ENCODE results near the gene NIPAL1. TPM values are rescaled to one million over a fixed set of nuclear protein-coding genes. Genes with fewer than 3 reads are reported as not detected.

NIPAL1 gene
- polyA plus RNA-seq, 3 donors, result 0.13 to 0.22 TPM; not detected in 1

DNA sequence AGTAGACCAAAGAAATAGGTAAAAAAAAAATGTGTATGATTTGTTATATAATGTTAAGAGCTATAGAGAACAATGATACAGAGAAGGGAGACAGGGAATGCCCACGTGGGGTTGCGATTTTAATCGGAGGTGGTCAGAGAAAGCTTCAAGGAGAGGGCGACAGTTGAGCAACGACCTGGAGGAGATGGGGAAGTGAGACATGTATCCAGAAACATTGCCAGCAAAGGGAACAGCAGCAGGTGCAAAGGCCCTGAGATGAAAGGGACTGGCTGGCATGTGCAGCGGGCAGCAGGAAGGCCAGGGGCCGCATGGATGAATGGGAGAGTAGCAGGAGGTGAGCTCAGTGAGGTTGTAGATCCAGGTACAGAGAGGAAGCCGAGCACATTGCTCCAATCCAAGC lies 32.9 kb downstream of the NIPAL1 start:
- Mint-ChIP-seq H3K4me3 (peak overlapping the region in 1 of 2 donors; percentile 58), H3K9me3 (peaks cover 0 to 3% (median 0%) of the 10 kb centered on the region in 7 donors), H3K27me3 (ENCODE audit: low read depth in 3 of 3) (peaks cover 22 to 45% (median 38%) of the 10 kb centered on the region in 3 donors), H3K36me3 (peaks cover 4 to 6% of the 10 kb centered on the region in 2 donors), H3K4me1 (peaks cover 39% of the 10 kb centered on the region), H3K27ac (no peak overlapping the region)
- Histone ChIP-seq H3K27me3 (ENCODE audit: control insufficient read depth in 2 of 2, insufficient read depth in 2 of 2, low read length in 2 of 2) (peaks cover 26 to 33% of the 10 kb centered on the region in 2 donors), H3K36me3 (replicated peaks in 1 of 2; ENCODE audit: control insufficient read depth in 1 of 2, insufficient read depth in 2 of 2, low read length in 2 of 2) (no peaks in the 10 kb centered on the region), H4K20me1 (ENCODE audit: insufficient read depth, low read length) (no peaks in the 10 kb centered on the region), H3K4me3 (replicated peaks in 1 of 3; ENCODE audit: low read depth in 2 of 3, low read length in 3 of 3) (no peak overlapping the region), H3K4me2 (replicated peaks; ENCODE audit: extremely low read depth, low read length, poor library complexity, severe bottlenecking) (no peak overlapping the region), H3K79me2 (ENCODE audit: insufficient read depth, low read length) (no peaks in the 10 kb centered on the region), H3K27ac (ENCODE audit: low read depth in 1 of 2, low read length in 2 of 2) (no peak overlapping the region), H3K9ac (ENCODE audit: insufficient read depth, low read length, poor library complexity, severe bottlenecking) (no peak overlapping the region), H3K9me3 (replicated peaks in 1 of 2; ENCODE audit: control insufficient read depth in 1 of 2, insufficient read depth in 1 of 2, low read length in 2 of 2) (no peaks in the 10 kb centered on the region), H2AFZ (ENCODE audit: insufficient read depth, low read depth, low read length, poor library complexity, severe bottlenecking) (no peak overlapping the region), H3K4me1 (ENCODE audit: control insufficient read depth in 1 of 2, insufficient read depth in 2 of 2, low read length in 2 of 2) (peaks cover 31 to 32% of the 10 kb centered on the region in 2 donors)
- DNase-seq, result no peak
- TF ChIP-seq, protein P1, sequence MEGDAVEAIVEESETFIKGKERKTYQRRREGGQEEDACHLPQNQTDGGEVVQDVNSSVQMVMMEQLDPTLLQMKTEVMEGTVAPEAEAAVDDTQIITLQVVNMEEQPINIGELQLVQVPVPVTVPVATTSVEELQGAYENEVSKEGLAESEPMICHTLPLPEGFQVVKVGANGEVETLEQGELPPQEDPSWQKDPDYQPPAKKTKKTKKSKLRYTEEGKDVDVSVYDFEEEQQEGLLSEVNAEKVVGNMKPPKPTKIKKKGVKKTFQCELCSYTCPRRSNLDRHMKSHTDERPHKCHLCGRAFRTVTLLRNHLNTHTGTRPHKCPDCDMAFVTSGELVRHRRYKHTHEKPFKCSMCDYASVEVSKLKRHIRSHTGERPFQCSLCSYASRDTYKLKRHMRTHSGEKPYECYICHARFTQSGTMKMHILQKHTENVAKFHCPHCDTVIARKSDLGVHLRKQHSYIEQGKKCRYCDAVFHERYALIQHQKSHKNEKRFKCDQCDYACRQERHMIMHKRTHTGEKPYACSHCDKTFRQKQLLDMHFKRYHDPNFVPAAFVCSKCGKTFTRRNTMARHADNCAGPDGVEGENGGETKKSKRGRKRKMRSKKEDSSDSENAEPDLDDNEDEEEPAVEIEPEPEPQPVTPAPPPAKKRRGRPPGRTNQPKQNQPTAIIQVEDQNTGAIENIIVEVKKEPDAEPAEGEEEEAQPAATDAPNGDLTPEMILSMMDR (IDR thresholded peaks at IDR 0.05), result no peak
- intact Hi-C loops (cut with micrococcal nuclease), result loop anchor here in 1 of 2 donors (10.0 kb wide), 1 partner anchor 125 kb away; no protein-coding TSS in a partner anchor
- 28% methylated on average over 5 of the region's 8 CpGs for WGBS (ENCODE audit: insufficient coverage)

DNA sequence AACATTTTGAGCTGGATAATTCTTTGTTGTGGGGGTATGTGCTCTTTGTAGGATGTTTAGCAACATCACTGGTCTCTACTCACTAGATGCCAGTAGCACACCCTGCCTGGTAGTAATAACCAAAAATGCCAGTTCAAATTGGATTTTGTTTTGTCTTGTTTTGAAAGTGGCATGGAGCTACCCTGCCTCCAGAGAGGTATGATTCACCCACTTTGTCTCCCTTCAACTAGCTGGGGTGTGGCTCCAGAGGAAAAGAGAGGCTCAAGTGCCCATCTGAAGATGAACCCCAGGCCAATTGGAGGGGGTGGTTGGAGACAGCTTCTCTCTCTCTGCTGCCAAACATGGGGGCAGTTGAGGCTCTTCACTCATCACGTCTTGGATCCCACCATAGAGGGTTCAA lies 34.5 kb downstream of the NIPAL1 start:
- DNase-seq, result no peak
- Histone ChIP-seq H3K36me3 (replicated peaks in 1 of 2; ENCODE audit: control insufficient read depth in 1 of 2, insufficient read depth in 2 of 2, low read length in 2 of 2) (no peaks in the 10 kb centered on the region), H4K20me1 (ENCODE audit: insufficient read depth, low read length) (no peaks in the 10 kb centered on the region), H3K9ac (ENCODE audit: insufficient read depth, low read length, poor library complexity, severe bottlenecking) (no peak overlapping the region), H3K9me3 (replicated peaks in 1 of 2; ENCODE audit: control insufficient read depth in 1 of 2, insufficient read depth in 1 of 2, low read length in 2 of 2) (no peaks in the 10 kb centered on the region), H3K27me3 (ENCODE audit: control insufficient read depth in 2 of 2, insufficient read depth in 2 of 2, low read length in 2 of 2) (peaks cover 16 to 20% of the 10 kb centered on the region in 2 donors), H3K4me3 (replicated peaks in 1 of 3; ENCODE audit: low read depth in 2 of 3, low read length in 3 of 3) (no peak overlapping the region), H2AFZ (ENCODE audit: insufficient read depth, low read depth, low read length, poor library complexity, severe bottlenecking) (no peak overlapping the region), H3K79me2 (ENCODE audit: insufficient read depth, low read length) (no peaks in the 10 kb centered on the region), H3K4me1 (ENCODE audit: control insufficient read depth in 1 of 2, insufficient read depth in 2 of 2, low read length in 2 of 2) (peaks cover 27 to 30% of the 10 kb centered on the region in 2 donors), H3K27ac (ENCODE audit: low read depth in 1 of 2, low read length in 2 of 2) (no peak overlapping the region), H3K4me2 (replicated peaks; ENCODE audit: extremely low read depth, low read length, poor library complexity, severe bottlenecking) (no peak overlapping the region)
- no peak overlapping the region for H3K27ac Mint-ChIP-seq
- H3K9me3 Mint-ChIP-seq, result peaks cover 0 to 3% (median 0%) of the 10 kb centered on the region in 7 donors
- H3K4me1 Mint-ChIP-seq, result peaks cover 35% of the 10 kb centered on the region
- 83% methylated on average over 1 of the region's 1 CpG for WGBS (ENCODE audit: insufficient coverage)
- no peak overlapping the region for H3K4me3 Mint-ChIP-seq
- H3K27me3 Mint-ChIP-seq (ENCODE audit: low read depth in 3 of 3), result peaks cover 11 to 30% (median 26%) of the 10 kb centered on the region in 3 donors
- TF ChIP-seq, protein P1 (IDR thresholded peaks at IDR 0.05), result no peak
- peaks cover 3 to 4% of the 10 kb centered on the region in 2 donors for H3K36me3 Mint-ChIP-seq
- intact Hi-C loops (cut with micrococcal nuclease), result no loop called here
